C1 segment of cervical spinal cord (tissue), 14 donors: Measurements from ENCODE around the gene PRDM4.
A peak's percentile ranks its signal among the peaks of the same experiment; 100 is the strongest.

Experiments
- DNase-seq, 14 donors: peaks; one replicate each; lab custom pipeline; 2025; lab: John Stamatoyannopoulos, UW

The PRDM4 gene, protein sequence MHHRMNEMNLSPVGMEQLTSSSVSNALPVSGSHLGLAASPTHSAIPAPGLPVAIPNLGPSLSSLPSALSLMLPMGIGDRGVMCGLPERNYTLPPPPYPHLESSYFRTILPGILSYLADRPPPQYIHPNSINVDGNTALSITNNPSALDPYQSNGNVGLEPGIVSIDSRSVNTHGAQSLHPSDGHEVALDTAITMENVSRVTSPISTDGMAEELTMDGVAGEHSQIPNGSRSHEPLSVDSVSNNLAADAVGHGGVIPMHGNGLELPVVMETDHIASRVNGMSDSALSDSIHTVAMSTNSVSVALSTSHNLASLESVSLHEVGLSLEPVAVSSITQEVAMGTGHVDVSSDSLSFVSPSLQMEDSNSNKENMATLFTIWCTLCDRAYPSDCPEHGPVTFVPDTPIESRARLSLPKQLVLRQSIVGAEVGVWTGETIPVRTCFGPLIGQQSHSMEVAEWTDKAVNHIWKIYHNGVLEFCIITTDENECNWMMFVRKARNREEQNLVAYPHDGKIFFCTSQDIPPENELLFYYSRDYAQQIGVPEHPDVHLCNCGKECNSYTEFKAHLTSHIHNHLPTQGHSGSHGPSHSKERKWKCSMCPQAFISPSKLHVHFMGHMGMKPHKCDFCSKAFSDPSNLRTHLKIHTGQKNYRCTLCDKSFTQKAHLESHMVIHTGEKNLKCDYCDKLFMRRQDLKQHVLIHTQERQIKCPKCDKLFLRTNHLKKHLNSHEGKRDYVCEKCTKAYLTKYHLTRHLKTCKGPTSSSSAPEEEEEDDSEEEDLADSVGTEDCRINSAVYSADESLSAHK

DNA sequence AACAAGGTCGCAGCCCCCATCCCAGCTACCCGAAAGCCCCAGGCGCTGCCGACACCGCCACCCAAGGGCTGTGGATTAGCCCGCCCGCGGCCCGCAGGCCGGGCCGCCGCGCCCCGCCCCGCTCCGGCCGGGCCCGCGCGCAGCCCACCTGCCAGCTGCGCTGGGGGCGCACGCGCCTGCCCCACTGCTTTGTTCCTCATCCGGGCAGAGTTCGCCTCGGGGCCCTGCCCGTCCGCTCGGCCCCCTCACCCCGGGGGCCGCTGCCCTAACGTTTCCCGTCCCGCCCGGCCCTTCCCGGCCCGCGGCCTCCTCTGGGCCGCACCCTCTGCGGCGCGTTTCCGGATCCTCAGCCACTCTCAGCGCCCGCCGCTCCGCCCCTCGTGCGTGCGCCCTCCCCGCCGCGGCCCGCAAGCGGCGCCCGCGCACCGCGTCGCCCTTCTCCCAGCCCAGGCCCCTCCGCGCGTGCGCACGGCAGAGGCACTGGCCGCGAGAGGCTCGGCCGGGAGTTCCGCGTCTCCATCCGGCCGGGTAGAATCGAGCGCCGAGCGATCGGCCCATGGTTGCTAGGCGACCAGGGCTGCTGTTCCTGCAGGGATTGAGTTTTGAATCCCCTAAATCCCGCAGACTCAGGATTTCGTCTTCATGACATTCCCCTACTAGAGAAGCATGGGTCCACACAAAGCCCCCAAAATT, at the start of gene PRDM4:
Gene PRDM4, minus strand, starts transcription at position 329 of the 693 bp plus-strand sequence. CDS start 622 bp downstream, outside the sequence.
- peak; percentile 31 to 96 (median 88) for DNase-seq

DNA sequence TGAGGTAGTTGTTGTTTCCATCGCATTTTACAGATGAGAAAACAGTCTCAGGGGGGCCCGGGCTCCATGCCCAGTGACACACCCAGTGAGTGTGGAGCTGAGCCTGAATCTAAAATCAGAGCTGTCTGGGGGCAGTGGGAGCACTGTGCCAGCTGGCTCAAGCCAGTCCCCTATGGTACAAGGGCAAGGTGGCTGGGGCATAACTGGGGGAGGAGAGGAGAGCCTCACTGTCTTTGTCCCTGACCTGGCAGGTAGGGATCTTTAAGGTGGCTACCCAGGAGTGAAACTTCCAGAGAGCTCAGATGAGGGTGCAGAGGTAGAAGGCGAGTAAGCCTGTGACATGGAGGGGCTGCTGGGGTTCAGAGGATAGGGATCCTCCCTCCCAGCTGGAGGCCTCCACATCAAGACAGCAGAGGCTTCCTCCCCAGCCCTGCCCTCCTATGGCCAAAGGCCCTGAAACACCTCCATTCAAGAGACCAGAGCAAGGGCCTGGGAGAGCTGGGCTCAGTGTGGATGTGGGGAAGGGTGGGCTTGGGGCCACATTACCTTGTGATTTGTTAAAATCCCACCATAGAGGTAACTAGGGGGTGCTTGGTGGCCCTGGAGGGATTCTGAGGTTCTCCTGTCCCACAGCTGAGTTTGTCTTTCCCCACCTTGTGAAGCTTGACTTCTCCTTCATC, 46.7 kb upstream of the PRDM4 start:
- no peak for DNase-seq

DNA sequence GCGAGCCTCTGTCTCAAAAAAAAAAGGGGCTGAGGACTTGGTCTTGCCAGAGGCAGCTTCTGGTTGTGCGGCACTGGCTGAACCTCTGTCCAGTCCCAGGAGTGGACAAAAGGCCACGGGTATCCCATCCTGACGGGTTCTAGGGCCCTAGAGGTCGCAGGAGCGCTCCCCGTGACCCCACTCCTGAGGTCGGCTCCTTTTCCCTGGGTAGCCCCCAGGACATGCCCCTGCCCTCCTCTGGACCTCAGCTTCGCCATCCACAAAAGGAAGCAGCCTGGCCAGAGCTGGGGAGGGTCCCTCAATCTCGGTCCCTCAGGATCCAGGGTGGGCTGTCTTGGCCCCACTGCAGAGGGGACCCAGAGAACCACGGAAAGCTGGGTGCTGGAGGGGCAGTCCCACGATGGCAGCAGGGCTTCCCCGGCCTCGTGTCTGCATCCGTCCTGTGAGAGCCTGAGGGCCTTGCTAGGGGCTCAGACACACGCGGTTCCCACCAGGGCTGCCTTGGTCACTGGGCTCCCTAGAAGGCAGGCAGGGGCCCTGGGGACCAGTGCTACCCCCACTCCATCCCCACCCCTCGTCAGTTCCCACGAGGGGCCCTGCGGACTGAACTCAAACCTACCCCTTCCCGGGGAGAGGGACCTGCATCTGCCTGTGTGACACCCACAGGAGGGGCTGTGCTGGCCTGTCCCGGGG, 44.7 kb upstream of the PRDM4 start:
- DNase-seq: no peak

DNA sequence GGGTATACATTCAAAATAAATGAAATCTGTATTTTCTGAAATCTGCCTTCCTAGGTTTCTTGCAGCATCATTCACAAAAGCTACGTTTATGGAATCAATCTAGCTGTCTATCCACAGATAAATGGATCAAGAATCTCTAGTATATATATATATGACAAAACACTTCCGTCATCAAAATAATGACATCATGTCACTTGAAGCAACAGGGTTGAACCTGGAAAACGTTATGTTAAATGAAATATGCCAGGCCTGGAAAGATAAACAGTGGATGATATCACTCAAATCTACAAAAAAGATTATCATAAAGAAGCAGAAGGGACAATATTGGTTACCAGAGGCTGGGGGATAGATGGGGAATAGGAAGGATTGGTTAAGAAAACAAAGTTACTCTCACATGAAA, 42.2 kb upstream of the PRDM4 start:
- no peak for DNase-seq

DNA sequence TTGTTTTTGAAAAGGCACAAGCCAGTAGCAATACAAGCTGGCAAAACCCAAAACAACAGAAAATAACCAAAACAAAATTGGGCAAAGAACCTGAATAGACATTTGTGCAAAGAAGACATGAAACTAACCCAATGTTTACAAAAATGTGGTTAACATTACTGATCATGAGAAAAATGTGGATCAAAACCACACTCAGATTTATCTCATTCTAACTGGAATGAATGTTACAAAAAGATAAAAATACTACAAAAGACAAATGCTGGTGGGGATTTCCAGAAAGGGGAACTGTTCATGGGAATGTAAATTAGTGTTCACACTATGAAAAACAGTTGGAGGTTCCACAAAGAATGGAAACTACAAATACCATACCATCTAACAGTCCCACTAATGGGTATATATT, 40.2 kb upstream of the PRDM4 start:
- DNase-seq: no peak

DNA sequence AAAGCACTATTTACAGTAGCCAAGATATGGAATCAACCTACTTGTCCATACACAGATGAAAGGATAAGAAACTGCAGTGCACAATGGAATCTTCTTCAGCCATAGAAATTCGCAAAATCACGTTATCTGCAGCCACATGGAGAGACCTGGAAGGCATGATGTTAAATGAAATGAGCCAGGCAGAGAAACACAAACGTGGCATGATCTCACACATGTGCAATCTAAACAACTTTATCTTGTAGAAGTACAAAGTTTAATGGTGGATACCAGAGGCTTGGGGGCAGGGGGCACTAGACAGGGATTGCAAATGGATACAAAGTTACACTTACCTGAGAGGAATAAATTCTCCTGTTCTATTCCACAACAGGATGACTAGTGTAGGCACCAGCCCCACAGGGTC, 37.6 kb upstream of the PRDM4 start:
- no peak for DNase-seq

DNA sequence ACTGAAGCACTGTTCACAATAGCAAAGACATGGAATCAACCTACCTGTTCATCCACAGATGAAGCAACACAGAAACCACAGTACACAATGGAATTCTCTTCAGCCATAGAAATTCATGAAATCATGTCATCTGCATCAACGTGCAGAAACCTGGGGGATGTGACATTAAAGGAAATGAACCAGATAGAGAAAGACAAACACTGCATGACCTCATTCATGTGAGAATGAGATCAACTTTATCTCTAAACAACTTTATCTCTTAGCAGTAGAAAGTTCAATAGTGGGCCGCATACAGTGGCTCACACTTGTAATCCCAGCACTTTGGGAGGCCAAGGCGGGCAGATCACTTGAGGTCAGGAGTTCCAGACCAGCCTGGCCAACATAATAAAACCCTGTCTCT, 33.5 kb upstream of the PRDM4 start:
- no peak for DNase-seq

DNA sequence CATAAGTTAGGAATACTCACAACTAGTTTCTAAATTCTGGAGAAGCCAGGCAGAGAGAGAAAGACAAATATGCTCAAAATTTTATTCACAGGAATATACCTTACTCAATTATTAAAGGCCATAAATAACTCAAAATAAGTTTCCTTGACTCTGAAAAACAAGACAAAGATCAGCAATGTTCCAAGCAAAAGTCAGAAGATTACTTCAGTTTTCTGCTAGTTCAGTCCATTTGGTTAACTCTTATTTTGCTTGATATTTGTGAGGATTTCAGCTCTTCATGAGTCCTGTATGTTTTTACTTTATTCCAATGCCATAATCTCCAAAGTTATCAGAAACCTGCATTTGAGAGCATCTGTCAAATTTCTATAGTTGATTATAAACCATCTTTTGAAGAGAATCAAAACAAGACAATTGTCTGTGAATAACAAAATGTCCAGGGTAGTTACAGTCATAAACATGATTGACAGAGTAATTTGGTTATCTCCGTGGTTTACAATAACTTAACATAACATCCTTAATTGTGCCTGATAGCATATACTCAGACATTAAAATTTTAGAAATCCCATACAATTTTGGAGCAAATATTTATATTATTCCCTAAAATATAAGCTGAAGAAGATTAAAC, 30.6 kb upstream of the PRDM4 start:
- no peak for DNase-seq

DNA sequence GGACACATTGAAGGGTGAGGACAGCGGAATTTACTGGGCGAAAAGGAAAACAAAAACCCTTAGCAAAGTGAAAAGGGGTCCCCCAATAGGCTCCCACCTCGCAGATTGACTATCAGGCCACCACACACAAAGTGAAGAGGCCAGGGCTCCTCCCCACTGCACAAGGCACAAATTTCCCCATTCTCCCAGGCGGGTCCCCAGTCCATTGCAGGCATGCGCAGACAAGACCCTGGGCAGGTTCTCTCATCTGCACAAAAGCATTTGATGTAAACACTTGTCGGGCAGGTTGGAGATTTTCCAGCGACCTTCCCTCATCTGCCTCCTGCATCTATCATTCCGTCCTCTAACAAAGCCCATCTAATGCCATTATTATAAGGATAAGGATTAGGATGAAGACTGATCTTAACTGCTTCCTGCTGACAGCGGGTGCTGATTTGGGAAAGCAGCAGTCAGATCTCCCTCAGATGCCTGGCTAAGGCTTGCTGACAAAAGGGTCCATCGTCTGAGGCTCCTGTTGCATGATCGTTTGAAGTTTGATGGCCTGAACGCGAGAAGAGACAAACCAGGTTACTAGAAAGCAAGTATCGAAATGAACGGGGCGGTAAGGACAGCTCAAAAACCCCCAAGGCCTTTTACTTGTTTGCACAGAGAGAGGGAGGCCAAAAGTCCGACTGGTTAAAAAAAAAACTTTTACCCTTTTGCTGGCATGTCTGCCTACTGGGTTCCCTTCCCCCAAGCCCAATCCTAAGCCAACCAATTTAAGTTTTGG, 27.9 kb upstream of the PRDM4 start:
- DNase-seq: no peak

DNA sequence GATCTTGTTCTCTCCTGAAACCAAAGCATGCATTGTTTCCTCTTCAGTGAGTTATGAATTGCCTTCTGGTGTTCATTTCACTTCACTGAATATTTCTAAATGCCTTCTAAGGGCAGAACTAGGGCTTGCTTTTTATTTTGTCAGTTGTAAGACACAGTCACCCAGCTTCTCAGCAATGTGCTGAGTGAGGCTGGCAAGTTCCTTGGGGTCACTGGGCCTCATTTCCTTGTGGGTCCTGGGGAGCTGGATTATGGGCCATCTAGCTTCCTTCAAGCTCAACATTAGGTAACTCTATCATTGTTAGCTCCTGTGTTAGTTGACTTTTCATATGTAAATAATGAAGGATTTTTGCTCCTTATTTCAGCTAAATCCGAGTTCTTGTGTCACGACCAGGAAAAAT, 27.3 kb upstream of the PRDM4 start:
- no peak for DNase-seq

DNA sequence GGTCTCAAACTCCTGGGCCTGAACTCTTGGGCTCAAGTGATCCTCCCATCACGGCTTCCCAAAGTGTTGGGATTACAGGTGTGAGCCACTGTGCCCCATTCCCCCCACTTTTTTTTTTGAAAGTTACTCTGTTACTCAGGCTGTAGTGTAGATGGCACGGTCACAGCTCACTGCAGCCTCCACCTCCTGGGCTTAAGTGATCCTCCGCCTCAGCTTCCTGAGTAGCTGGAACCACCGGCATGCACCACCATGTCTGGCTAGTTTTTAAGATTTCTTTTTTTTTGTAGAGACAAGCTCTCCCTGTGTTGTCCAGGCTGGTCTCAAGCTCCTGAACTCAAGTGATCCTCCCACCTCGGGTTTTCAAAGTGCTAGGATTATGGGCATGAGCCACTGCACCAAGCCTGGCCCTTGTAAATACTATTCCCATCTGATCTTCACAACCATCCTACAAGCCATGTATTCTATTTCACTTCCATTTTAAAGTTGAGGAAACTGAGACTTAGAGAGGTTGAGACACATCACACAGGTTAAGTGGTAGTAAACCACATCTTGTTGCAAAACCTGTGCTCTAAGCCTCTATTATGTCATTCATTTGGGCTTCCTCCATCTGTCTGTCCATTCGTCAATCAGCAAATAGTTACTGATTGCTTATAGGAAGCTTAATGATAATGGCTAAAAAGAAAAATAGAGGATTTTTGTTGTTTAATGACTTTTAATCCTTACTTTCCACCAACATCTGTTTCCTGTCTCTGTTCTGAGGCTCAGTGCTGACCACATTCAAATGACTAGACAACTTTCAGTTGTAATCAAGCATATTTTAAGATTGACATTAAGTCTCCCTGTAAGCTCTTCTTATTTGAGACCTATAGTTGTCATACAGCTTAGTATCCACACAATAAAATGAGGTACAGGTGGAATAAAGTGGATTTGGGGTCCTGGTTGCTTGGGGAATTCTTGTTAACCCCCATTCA, 22.8 kb upstream of the PRDM4 start:
- DNase-seq: no peak

DNA sequence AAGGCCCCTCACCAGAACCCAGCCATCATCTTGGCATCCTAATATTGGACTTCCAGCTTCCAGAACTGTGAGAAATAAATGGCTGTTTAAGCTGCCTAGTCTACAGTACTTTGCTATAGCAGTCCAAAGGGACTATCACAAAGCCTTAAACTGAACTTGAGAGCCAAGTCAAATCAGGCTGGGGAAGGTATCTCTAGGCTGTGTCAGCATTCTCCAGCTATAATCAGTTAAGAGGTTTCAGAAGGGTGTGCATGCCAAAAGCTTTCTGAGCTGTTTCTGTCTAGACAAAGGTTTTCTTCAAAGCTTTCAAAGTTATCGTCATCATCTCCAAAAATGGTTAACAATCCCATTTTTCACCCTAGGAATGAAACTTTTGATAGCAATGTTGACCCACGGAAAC, 21.1 kb upstream of the PRDM4 start:
- DNase-seq: no peak

DNA sequence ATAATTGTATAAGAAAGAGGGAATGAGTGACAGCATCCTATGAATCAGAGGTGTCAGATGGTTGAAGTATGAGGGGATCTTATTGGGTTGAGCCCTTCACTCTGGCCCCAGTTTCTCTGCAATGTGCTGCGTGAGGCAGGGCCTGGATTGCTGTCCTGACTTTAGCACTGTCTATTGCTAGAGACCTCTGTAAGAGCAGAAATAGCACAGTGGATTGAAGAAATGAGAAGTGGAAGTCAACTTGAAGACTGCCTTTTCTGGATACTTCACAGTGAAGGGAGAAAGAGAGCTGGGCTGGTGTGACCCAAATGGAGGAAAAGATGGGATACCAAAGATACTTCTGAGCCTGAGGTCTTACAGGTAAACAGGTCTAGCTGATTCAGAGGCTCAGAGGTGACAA, 19.4 kb upstream of the PRDM4 start:
- DNase-seq: no peak

DNA sequence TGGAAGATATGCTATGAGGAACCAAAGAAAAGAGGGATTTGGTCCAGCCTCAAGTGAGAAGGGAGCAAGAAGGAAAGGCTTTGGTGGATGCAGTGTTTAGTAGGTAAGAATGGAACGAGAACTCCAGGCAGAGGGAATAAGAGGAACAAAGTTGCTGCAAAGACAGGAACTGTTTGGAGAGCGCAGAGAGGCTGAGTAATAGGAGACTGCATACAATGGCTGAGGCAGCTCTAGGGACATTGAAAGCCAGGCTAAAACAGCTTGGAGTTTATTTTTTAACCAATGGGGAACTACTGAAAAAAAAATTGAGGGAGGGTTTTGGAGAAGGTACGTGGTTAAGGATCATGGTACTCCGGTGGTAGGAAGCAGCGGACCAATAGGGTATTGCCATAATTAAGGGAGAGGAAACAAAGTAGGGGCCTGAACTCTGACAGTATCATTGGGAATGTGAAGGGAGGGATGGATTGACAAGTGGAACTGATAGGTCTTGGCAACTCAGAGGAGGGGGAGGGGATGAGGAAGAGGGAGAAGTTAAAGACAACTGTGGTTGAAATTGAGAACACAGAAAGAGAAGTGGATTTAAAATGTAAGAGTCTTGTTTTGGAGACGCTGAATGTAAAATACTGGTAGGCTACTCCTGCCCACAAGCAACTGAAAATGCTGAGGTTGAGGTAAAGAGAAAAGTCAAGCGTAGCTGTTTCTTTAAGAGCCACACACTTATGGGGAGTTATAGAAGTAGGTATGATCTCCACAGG, 18.3 kb upstream of the PRDM4 start:
- DNase-seq: peak in 3 of 14 donors; percentile 2 to 26 (median 5)

DNA sequence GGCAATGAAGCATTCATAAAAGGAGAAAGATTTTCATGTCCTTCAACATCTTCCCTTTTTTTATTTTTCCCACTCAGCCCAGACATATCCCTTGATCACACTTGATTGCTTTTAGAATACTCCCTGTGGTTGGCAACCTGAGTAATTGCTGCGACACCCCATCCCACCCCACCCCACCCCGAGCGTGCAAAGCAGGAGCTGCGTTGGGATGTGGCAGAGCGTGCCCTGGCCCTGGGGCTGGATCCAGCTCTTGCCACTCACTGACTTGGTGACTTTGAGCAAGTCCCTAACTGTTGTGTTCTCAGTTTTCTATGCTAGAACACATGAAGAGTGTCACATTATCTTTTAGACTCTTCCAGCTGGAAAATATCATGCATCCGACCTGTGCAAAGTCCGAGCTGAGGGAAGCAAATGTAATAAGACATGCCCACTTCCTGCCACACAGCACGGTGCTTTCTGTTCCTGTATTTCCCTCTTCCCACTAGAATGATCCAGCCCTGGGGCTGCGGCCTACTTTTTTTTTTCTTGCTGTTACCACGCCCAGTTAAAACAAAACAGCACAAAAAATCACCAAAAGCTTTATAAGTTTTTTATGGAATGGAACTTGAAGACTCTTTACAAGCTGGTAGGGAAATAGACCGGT, 17.6 kb upstream of the PRDM4 start:
- DNase-seq: no peak

DNA sequence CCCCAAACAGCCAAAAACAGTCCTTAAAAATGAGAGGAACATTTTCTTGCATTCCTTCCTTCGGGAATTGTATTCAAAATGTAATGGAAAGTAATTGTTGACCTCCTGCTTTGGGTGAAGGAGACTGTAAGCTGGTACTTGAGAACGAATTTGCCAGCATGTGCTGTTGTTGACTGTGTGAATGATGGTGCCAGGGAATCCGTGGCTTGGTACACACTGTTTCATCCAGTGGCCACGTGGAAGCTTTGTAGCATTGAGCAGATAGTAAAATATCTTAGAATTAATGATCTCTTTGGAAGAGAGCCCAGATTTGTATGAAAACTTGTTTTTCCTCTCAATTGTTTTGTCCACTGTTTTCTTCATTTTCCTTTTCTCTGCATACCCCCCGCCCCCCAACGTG, 15.2 kb upstream of the PRDM4 start:
- no peak for DNase-seq

DNA sequence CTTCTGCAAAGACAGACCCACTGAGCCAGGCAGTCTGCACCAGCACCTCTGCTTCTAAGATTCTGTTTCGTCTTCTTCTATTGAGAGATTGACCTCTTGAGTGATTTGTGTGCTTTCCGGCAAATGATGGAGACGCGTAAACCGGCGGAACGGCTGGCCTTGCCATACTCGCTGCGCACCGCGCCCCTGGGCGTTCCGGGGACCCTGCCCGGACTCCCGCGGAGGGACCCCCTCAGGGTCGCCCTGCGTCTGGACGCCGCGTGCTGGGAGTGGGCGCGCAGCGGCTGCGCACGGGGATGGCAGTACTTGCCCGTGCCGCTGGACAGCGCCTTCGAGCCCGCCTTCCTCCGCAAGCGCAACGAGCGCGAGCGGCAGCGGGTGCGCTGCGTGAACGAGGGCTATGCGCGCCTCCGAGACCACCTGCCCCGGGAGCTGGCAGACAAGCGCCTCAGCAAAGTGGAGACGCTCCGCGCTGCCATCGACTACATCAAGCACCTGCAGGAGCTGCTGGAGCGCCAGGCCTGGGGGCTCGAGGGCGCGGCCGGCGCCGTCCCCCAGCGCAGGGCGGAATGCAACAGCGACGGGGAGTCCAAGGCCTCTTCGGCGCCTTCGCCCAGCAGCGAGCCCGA, 14.3 kb upstream of the PRDM4 start:
- peak in 1 of 14 donors; percentile 16 for DNase-seq
